HCT116 (cell line): ENCODE results near the gene GRB10. TPM values are rescaled to one million over a fixed set of nuclear protein-coding genes. Genes with fewer than 3 reads are reported as not detected.

ENCODE experiments used
- ATAC-seq: fragments of 200-7000 bp; cut with Tn5 transposase; 2 replicates; pipeline ENCODE4 v1.9.1; 2020; ENCODE audit warnings: mild to moderate bottlenecking, moderate library complexity
- BruUV-seq: library from RNA; stranded (reverse); fragments of 400-500 nt; replicated peaks from 2 replicates; lab custom pipeline; 2021; lab: Mats Ljungman, UMichigan
- CTCF ChIA-PET: fragments of 300-600 bp; sonication (Branson Sonifier 250); formaldehyde crosslinking; loops from one replicate; lab custom pipeline; 2021; ENCODE audit warnings: antibody characterized with exemption; lab: Charles Lee
- POLR2A ChIA-PET: fragments of 300-600, 350-600 bp; sonication (Branson Sonifier 250); formaldehyde crosslinking; loops from one replicate; lab custom pipeline; 2021; ENCODE audit warnings: antibody characterized with exemption; lab: Charles Lee
- RAD21 ChIA-PET, 2 experiments: fragments of 300-600 bp; sonication (Branson Sonifier 250); formaldehyde crosslinking; loops; one replicate each; lab custom pipeline; 2023; ENCODE audit warnings: low total read pairs in 2 of 2; ENCODE audit not compliant: uncharacterized antibody in 2 of 2, unreplicated experiment in 2 of 2, low non-redundant PET in 1 of 2; lab: Charles Lee
- DNase-seq: peaks from one replicate; pipeline ENCODE4 v3.0.0-alpha.2; 2010; ENCODE audit warnings: low read depth, low spot score
- H2AFZ ChIP-seq: fragments of 200-600 bp; shearing (Covaris generic), sonication (generic); 2 replicates; pipeline ENCODE4 v1.6.1; 2017; ENCODE audit warnings: low read depth, mixed run types, mixed read lengths, antibody characterized with exemption, low read length; ENCODE audit not compliant: poor library complexity, severe bottlenecking
- H3K27ac ChIP-seq: 2 replicates; pipeline ENCODE4 v1.5.1; 2012; ENCODE audit warnings: low read depth, low read length
- H3K27me3 ChIP-seq: fragments of 200-600 bp; sonication (generic); 2 replicates; pipeline ENCODE4 v1.6.1; 2016; ENCODE audit warnings: mixed run types, low read length, mixed read lengths; ENCODE audit not compliant: insufficient read depth
- H3K36me3 ChIP-seq, 2 experiments: fragments of 200-500 bp in 1 of 2; fragments of 200-600 bp in 1 of 2; sonication (Bioruptor generic) in 1 of 2; sonication (generic) in 1 of 2; 2 replicates each; pipeline versions ENCODE4 v1.5.1 to v1.6.1; 2014 to 2016; ENCODE audit warnings: low read length in 2 of 2, inconsistent platforms in 1 of 2, mixed read lengths in 1 of 2, mixed run types in 1 of 2; ENCODE audit not compliant: insufficient read depth in 2 of 2, control insufficient read depth in 1 of 2
- H3K4me1 ChIP-seq, 2 experiments: fragments of 200-600 bp in 1 of 2; sonication (generic) in 1 of 2; 2 replicates each; pipeline versions ENCODE4 v1.5.1 to v1.6.1; 2012 to 2017; ENCODE audit warnings: low read length in 2 of 2, inconsistent platforms in 1 of 2, mild to moderate bottlenecking in 1 of 2, mixed read lengths in 1 of 2, mixed run types in 1 of 2, moderate library complexity in 1 of 2; ENCODE audit not compliant: insufficient read depth in 2 of 2, control insufficient read depth in 1 of 2
- H3K4me2 ChIP-seq: fragments of 200-600 bp; sonication (generic); 2 replicates; pipeline ENCODE4 v1.6.1; 2017; ENCODE audit warnings: mixed run types, low read length, mixed read lengths
- H3K4me3 ChIP-seq, 2 experiments: fragments of 200-600 bp in 1 of 2; sonication (generic) in 1 of 2; replicated peaks in 1 of 2; 2 replicates each; pipeline ENCODE4 v1.5.1; 2011 to 2016; ENCODE audit warnings: low read length in 2 of 2, control low read depth in 1 of 2, low read depth in 1 of 2, mild to moderate bottlenecking in 1 of 2, mixed read lengths in 1 of 2, mixed run types in 1 of 2
- H3K79me2 ChIP-seq: fragments of 200-600 bp; sonication (generic); 2 replicates; pipeline ENCODE4 v1.6.1; 2017; ENCODE audit warnings: mild to moderate bottlenecking, mixed run types, low read length, moderate library complexity, mixed read lengths; ENCODE audit not compliant: insufficient read depth
- H3K9ac ChIP-seq: fragments of 200-600 bp; sonication (generic); 2 replicates; pipeline ENCODE4 v1.6.1; 2016; ENCODE audit warnings: low read length, mixed read lengths
- H3K9me2 ChIP-seq: fragments of 200-600 bp; sonication (generic), shearing (Covaris generic); 2 replicates; pipeline ENCODE4 v1.6.1; 2017; ENCODE audit warnings: mixed run types, mild to moderate bottlenecking, moderate library complexity; ENCODE audit not compliant: insufficient read depth
- H3K9me3 ChIP-seq, 2 experiments: fragments of 200-500 bp in 1 of 2; fragments of 200-600 bp in 1 of 2; sonication (Bioruptor generic) in 1 of 2; sonication (generic) in 1 of 2; 2 replicates each; pipeline ENCODE4 v1.6.1; 2014 to 2017; ENCODE audit warnings: low read length in 2 of 2, mixed read lengths in 2 of 2, inconsistent platforms in 1 of 2, low read depth in 1 of 2, mild to moderate bottlenecking in 1 of 2, mixed run types in 1 of 2, moderate library complexity in 1 of 2; ENCODE audit not compliant: control insufficient read depth in 1 of 2, insufficient read depth in 1 of 2
- H4K20me1 ChIP-seq: fragments of 200-600 bp; sonication (generic), shearing (Covaris generic); 2 replicates; pipeline ENCODE4 v1.6.1; 2017; ENCODE audit warnings: mixed run types, mild to moderate bottlenecking, moderate library complexity; ENCODE audit not compliant: insufficient read depth
- EZH2phosphoT487 ChIP-seq: fragments of 200-600 bp; IDR thresholded peaks from 2 replicates; pipeline ENCODE4 v1.6.1; 2018; ENCODE audit warnings: antibody characterized with exemption, borderline replicate concordance
- FOSL1 ChIP-seq: IDR thresholded peaks from 2 replicates; pipeline ENCODE4 v1.6.1; 2012; ENCODE audit warnings: low read depth
- SIN3A ChIP-seq: IDR thresholded peaks from 2 replicates; pipeline ENCODE4 v1.6.1; 2012; ENCODE audit warnings: low read depth
- ZBTB33 ChIP-seq: IDR thresholded peaks from 2 replicates; pipeline ENCODE4 v1.6.1; 2011; ENCODE audit warnings: mild to moderate bottlenecking, low read length, moderate library complexity; ENCODE audit not compliant: insufficient replicate concordance; ENCODE audit errors: extremely low read depth
- ZFX ChIP-seq: fragments of 450-650 bp; IDR thresholded peaks from 2 replicates; pipeline ENCODE4 v1.6.1; 2017
- ZNF274 ChIP-seq: fragments of 200-500 bp; sonication (Bioruptor generic); IDR thresholded peaks from 2 replicates; pipeline ENCODE4 v1.6.1; 2014; ENCODE audit warnings: mild to moderate bottlenecking, low read depth, low read length, inconsistent platforms
- intact Hi-C: fragments of 100-400 bp; cut with micrococcal nuclease; formaldehyde crosslinking; loops from 2 replicates; pipeline ENCODE4 v1.10.0; 2022
- total RNA-seq: library from RNA; stranded (reverse); gene quantifications from one replicate; pipeline ENCODE4 v1.2.1, GENCODE V29; 2021; ENCODE audit not compliant: unreplicated experiment

Gene GRB10
- total RNA-seq, 1 experiment from 2014 or later = 37.3 TPM

GRCh38 chr7:50677638-50677996, 105.1 kb downstream of the GRB10 start:
- H3K4me1 ChIP-seq = no peaks in the 10 kb centered on the region
- no peak overlapping the region for H3K4me2 ChIP-seq
- no TSS peak for BruUV-seq
- TF ChIP-seq ZNF274 (no peak), ZFX (no peak), ZBTB33 (no peak), FOSL1 (no peak), EZH2phosphoT487 (no peak), SIN3A (no peak)
- TF ChIP-seq, all 23 proteins: peak for 0
- ATAC-seq (no peak), DNase-seq (no peak)
- intact Hi-C loops = loop anchor here (5.0 kb wide), 1 partner anchor 470 kb away; no protein-coding TSS in a partner anchor
- Histone ChIP-seq H3K9me2 (no peaks in the 10 kb centered on the region), H3K27ac (no peak overlapping the region), H3K9ac (no peak overlapping the region), H3K36me3 (no peaks in the 10 kb centered on the region), H2AFZ (no peak overlapping the region), H3K27me3 (no peaks in the 10 kb centered on the region), H3K9me3 (no peaks in the 10 kb centered on the region), H3K4me3 (no peak overlapping the region), H3K79me2 (no peaks in the 10 kb centered on the region), H4K20me1 (no peaks in the 10 kb centered on the region)
- ChIA-PET POLR2A (no interaction called here), CTCF (no interaction called here), RAD21 (no interaction called here)
